Activated T-cell treated with anti-CD3 and anti-CD28 coated beads for 4 hours (primary cell): ENCODE data around the gene LPAR3.
"Not testable (repeated sequence)": the region's sequence is repeated elsewhere in the genome, so short reads cannot be mapped to it uniquely, and the experiment has no call there.

ENCODE experiments used
- DNase-seq: peaks from one replicate; pipeline ENCODE4 v3.0.0-alpha.2; 2020

LPAR3 gene

GRCh38 chr1:84902727-84903126, 9.7 kb upstream of the LPAR3 start:
- DNase-seq: not testable (repeated sequence)

GRCh38 chr1:84899969-84900368, 7.0 kb upstream of the LPAR3 start:
- no peak for DNase-seq

GRCh38 chr1:84896279-84896678, 3.3 kb upstream of the LPAR3 start:
- DNase-seq: no peak

- no peak for DNase-seq
Measured at GRCh38 chr1:84890566-84890965, 2.4 kb downstream of the LPAR3 start.

- DNase-seq: no peak
Measured at GRCh38 chr1:84889437-84889836, 3.6 kb downstream of the LPAR3 start.

GRCh38 chr1:84888753-84889152, 4.3 kb downstream of the LPAR3 start:
- no peak for DNase-seq

- no peak for DNase-seq
Measured at GRCh38 chr1:84887261-84887934, 5.6 kb downstream of the LPAR3 start.

- DNase-seq: no peak
Measured at GRCh38 chr1:84885469-84885868, 7.5 kb downstream of the LPAR3 start.

- no peak for DNase-seq
Measured at GRCh38 chr1:84884671-84885389, 8.2 kb downstream of the LPAR3 start.

GRCh38 chr1:84883286-84883685, 9.7 kb downstream of the LPAR3 start:
- DNase-seq: no peak

GRCh38 chr1:84877592-84877991, 15.4 kb downstream of the LPAR3 start:
- no peak for DNase-seq

- no peak for DNase-seq
Measured at GRCh38 chr1:84876353-84876752, 16.7 kb downstream of the LPAR3 start.

- DNase-seq: no peak
Measured at GRCh38 chr1:84873366-84873765, 19.6 kb downstream of the LPAR3 start.

GRCh38 chr1:84872696-84873355, 20.2 kb downstream of the LPAR3 start:
- DNase-seq: no peak

- DNase-seq: no peak
Measured at GRCh38 chr1:84871181-84871580, 21.8 kb downstream of the LPAR3 start.

- no peak for DNase-seq
Measured at GRCh38 chr1:84870591-84870990, 22.4 kb downstream of the LPAR3 start.

- no peak for DNase-seq
Measured at GRCh38 chr1:84869720-84870119, 23.3 kb downstream of the LPAR3 start.

- DNase-seq: peak; percentile 38
Measured at GRCh38 chr1:84862810-84863251, 30.2 kb downstream of the LPAR3 start.

- no peak for DNase-seq
Measured at GRCh38 chr1:84861988-84862644, 30.9 kb downstream of the LPAR3 start.

GRCh38 chr1:84861516-84861915, 31.5 kb downstream of the LPAR3 start:
- no peak for DNase-seq

- DNase-seq: no peak
Measured at GRCh38 chr1:84859866-84860265, 33.1 kb downstream of the LPAR3 start.

GRCh38 chr1:84857906-84858305, 35.1 kb downstream of the LPAR3 start:
- DNase-seq: no peak

- no peak for DNase-seq
Measured at GRCh38 chr1:84856726-84857270, 36.2 kb downstream of the LPAR3 start.
